Nephron progenitor cell (in vitro differentiated cells): ENCODE data around the gene MED10.

ENCODE experiments used
- DNase-seq: peaks from one replicate; pipeline ENCODE4 v3.0.0; 2021
- H3K27ac Mint-ChIP-seq: 2 replicates; pipeline ENCODE4 v1.8.0; 2021; ENCODE audit warnings: mild to moderate bottlenecking, moderate library complexity, mixed read lengths
- H3K27me3 Mint-ChIP-seq: 2 replicates; pipeline ENCODE4 v1.8.0; 2021; ENCODE audit warnings: mild to moderate bottlenecking, low read depth, mixed read lengths; ENCODE audit not compliant: poor library complexity
- H3K36me3 Mint-ChIP-seq: 2 replicates; pipeline ENCODE4 v1.8.0; 2021; ENCODE audit warnings: low read depth, mixed read lengths
- H3K4me1 Mint-ChIP-seq: 2 replicates; pipeline ENCODE4 v1.8.0; 2021; ENCODE audit warnings: mixed read lengths
- H3K4me3 Mint-ChIP-seq: 2 replicates; pipeline ENCODE4 v1.8.0; 2021; ENCODE audit warnings: mild to moderate bottlenecking, moderate library complexity, mixed read lengths
- H3K9me3 Mint-ChIP-seq: 2 replicates; pipeline ENCODE4 v1.8.0; 2021; ENCODE audit warnings: mild to moderate bottlenecking, moderate library complexity, mixed read lengths
- CTCF ChIP-seq: fragments of 200-600 bp; sonication (generic); IDR thresholded peaks from 2 replicates; pipeline ENCODE4 v1.5.0; 2021; ENCODE audit warnings: antibody characterized with exemption

The MED10 gene

GRCh38 chr5:6347165-6347564 lies 31.2 kb downstream of the MED10 start:
- Mint-ChIP-seq H3K27ac (no peak overlapping the region), H3K36me3 (no peaks in the 10 kb centered on the region), H3K4me3 (no peak overlapping the region), H3K4me1 (no peaks in the 10 kb centered on the region), H3K27me3 (peaks cover 44% of the 10 kb centered on the region), H3K9me3 (no peaks in the 10 kb centered on the region)
- no peak for DNase-seq
- no peak for TF ChIP-seq CTCF

- Mint-ChIP-seq H3K36me3 (no peaks in the 10 kb centered on the region), H3K27me3 (peaks cover 40% of the 10 kb centered on the region), H3K4me3 (no peak overlapping the region), H3K9me3 (no peaks in the 10 kb centered on the region), H3K27ac (no peak overlapping the region), H3K4me1 (no peaks in the 10 kb centered on the region)
- DNase-seq = no peak
- TF ChIP-seq CTCF = no peak
These were observed 33.8 kb downstream of the MED10 start for GRCh38 chr5:6344593-6344989.

- H3K4me3 Mint-ChIP-seq = no peak overlapping the region
- no peak for DNase-seq
- no peak for TF ChIP-seq CTCF
- H3K9me3 Mint-ChIP-seq = no peaks in the 10 kb centered on the region
- no peaks in the 10 kb centered on the region for H3K4me1 Mint-ChIP-seq
- no peaks in the 10 kb centered on the region for H3K36me3 Mint-ChIP-seq
- peaks cover 40% of the 10 kb centered on the region for H3K27me3 Mint-ChIP-seq
- no peak overlapping the region for H3K27ac Mint-ChIP-seq
These were observed 34.3 kb downstream of the MED10 start for GRCh38 chr5:6343951-6344592.

- H3K9me3 Mint-ChIP-seq = no peaks in the 10 kb centered on the region
- peaks cover 35% of the 10 kb centered on the region for H3K27me3 Mint-ChIP-seq
- DNase-seq = no peak
- no peak overlapping the region for H3K4me3 Mint-ChIP-seq
- no peaks in the 10 kb centered on the region for H3K4me1 Mint-ChIP-seq
- no peaks in the 10 kb centered on the region for H3K36me3 Mint-ChIP-seq
- no peak overlapping the region for H3K27ac Mint-ChIP-seq
- no peak for TF ChIP-seq CTCF
These were observed 35.5 kb downstream of the MED10 start for GRCh38 chr5:6342689-6343315.

GRCh38 chr5:6340100-6340499 lies 38.2 kb downstream of the MED10 start:
- DNase-seq = no peak
- no peak overlapping the region for H3K27ac Mint-ChIP-seq
- no peak for TF ChIP-seq CTCF
- no peak overlapping the region for H3K4me3 Mint-ChIP-seq
- no peaks in the 10 kb centered on the region for H3K4me1 Mint-ChIP-seq
- peaks cover 22% of the 10 kb centered on the region for H3K27me3 Mint-ChIP-seq
- no peaks in the 10 kb centered on the region for H3K36me3 Mint-ChIP-seq
- H3K9me3 Mint-ChIP-seq = no peaks in the 10 kb centered on the region

- Mint-ChIP-seq H3K36me3 (no peaks in the 10 kb centered on the region), H3K27me3 (peaks cover 31% of the 10 kb centered on the region), H3K9me3 (no peaks in the 10 kb centered on the region), H3K27ac (no peak overlapping the region), H3K4me1 (no peaks in the 10 kb centered on the region), H3K4me3 (no peak overlapping the region)
- TF ChIP-seq CTCF = no peak
- DNase-seq = no peak
These were observed 39.5 kb downstream of the MED10 start for GRCh38 chr5:6338871-6339270.
